Measurements from ENCODE around the gene PAK4. TPM values are rescaled to one million over a fixed set of nuclear protein-coding genes. Genes with fewer than 3 reads are reported as not detected.
A peak's percentile ranks its signal among the peaks of the same experiment; 100 is the strongest.

PAK4 gene
- total and polyA plus RNA-seq, 2 of the 8 experiments (the other 6 are each of a cell fraction or from before 2014, with no cell fraction given): 50.7 to 64.4 TPM

GRCh38 chr19:39125554-39126311, at the start of gene PAK4 (continued):
- no peak for TF ChIP-seq RXRA (IDR thresholded peaks at IDR 0.05; ENCODE audit: insufficient read depth, low read depth, low read length)
- peak; percentile 44 to 81; a peak in 1 of 4 replicates for TF ChIP-seq SIN3A (conservative IDR thresholded peaks at IDR 0.05 in 1 of 2, IDR thresholded peaks at IDR 0.05 in 1 of 2; ENCODE audit: low read depth in 1 of 2, low read length in 2 of 2)
- no peak for TF ChIP-seq MAFK (IDR thresholded peaks at IDR 0.05; ENCODE audit: low read depth, low read length)
- TF ChIP-seq NRF1 (IDR thresholded peaks at IDR 0.05; ENCODE audit: low read depth, low read length): no peak
- TF ChIP-seq PHF8 (conservative IDR thresholded peaks at IDR 0.05; ENCODE audit: low read depth, low read length): peak; percentile 93
- TF ChIP-seq GTF2F1 (IDR thresholded peaks at IDR 0.05; ENCODE audit: borderline replicate concordance, low read depth, low read length): no peak
- no peak for TF ChIP-seq CBX5 (IDR thresholded peaks at IDR 0.05; ENCODE audit: low read depth, low read length)
- TF ChIP-seq CBX8 (IDR thresholded peaks at IDR 0.05; ENCODE audit: borderline replicate concordance, low read depth, low read length): no peak
- TF ChIP-seq RAD21 (IDR thresholded peaks at IDR 0.05 in 1 of 2, conservative IDR thresholded peaks at IDR 0.05 in 1 of 2; ENCODE audit: low read depth in 2 of 2, low read length in 2 of 2): no peak
- no peak for TF ChIP-seq RNF2 (IDR thresholded peaks at IDR 0.05; ENCODE audit: borderline replicate concordance, low read depth, low read length, missing control alignments, poor library complexity, severe bottlenecking)
- no peak for TF ChIP-seq CEBPB (IDR thresholded peaks at IDR 0.05; ENCODE audit: low read depth, low read length)
- peak; percentile 90 for TF ChIP-seq TAF1 (IDR thresholded peaks at IDR 0.05; ENCODE audit: low read depth, low read length)
- no peak for TF ChIP-seq TCF12 (IDR thresholded peaks at IDR 0.05; ENCODE audit: low read depth, low read length)
- TF ChIP-seq HDAC2 (IDR thresholded peaks at IDR 0.05; ENCODE audit: borderline replicate concordance in 1 of 2, low read depth in 2 of 2, low read length in 2 of 2): peak in 1 of 2 experiments; percentile 6; a peak in 2 of 4 replicates
- TF ChIP-seq KDM5A (IDR thresholded peaks at IDR 0.05; ENCODE audit: low read length): peak; percentile 61; the same call in 1 of the 2 replicates
- TF ChIP-seq YY1 (IDR thresholded peaks at IDR 0.05; ENCODE audit: low read depth, low read length): peak; percentile 94
- TF ChIP-seq POU5F1 (IDR thresholded peaks at IDR 0.05; ENCODE audit: low read depth, low read length): no peak
